H1 (cell line): Measurements from ENCODE around the gene PIGZ. TPM values are rescaled to one million over a fixed set of nuclear protein-coding genes. Genes with fewer than 3 reads are reported as not detected.

ENCODE experiments used
- CTCF ChIA-PET: fragments of 300-600 bp; sonication (Branson Sonifier 250); formaldehyde crosslinking; loops from one replicate; lab custom pipeline; 2021; ENCODE audit not compliant: partially characterized antibody; lab: Charles Lee
- POLR2A ChIA-PET: fragments of 300-600 bp; sonication (Branson Sonifier 250); formaldehyde crosslinking; loops from one replicate; lab custom pipeline; 2021; ENCODE audit warnings: inconsistent platforms; ENCODE audit not compliant: partially characterized antibody; lab: Charles Lee
- DNase-seq, 2 experiments: peaks; one replicate each; pipeline versions ENCODE4 v3.0.0 to v3.0.0-alpha.2; 2010 to 2022; ENCODE audit warnings: low spot score in 2 of 2, low read depth in 1 of 2, mixed read lengths in 1 of 2
- FAIRE-seq: peaks from 2 replicates; lab custom pipeline; 2011; peaks lifted over from hg19 to GRCh38; lab: Jason Lieb, UNC
- H2AFZ ChIP-seq: 2 replicates; pipeline ENCODE4 v1.8.1; 2012; ENCODE audit warnings: low read length, inconsistent platforms
- H2AK5ac ChIP-seq: 2 replicates; pipeline ENCODE4 v1.6.1; 2013; ENCODE audit warnings: low read depth, low read length
- H2BK120ac ChIP-seq: replicated peaks from 2 replicates; pipeline ENCODE3; 2013; ENCODE audit warnings: low read depth, low read length, inconsistent platforms
- H2BK12ac ChIP-seq: 2 replicates; pipeline ENCODE4 v1.6.1; 2013; ENCODE audit warnings: low read depth, low read length
- H2BK15ac ChIP-seq: 2 replicates; pipeline ENCODE4 v1.6.1; 2013; ENCODE audit warnings: low read length
- H2BK20ac ChIP-seq: 2 replicates; pipeline ENCODE4 v1.6.1; 2013; ENCODE audit warnings: low read length
- H2BK5ac ChIP-seq: 2 replicates; pipeline ENCODE4 v1.6.1; 2013; ENCODE audit warnings: low read depth, low read length
- H3K14ac ChIP-seq: 2 replicates; pipeline ENCODE4 v1.6.1; 2013; ENCODE audit warnings: inconsistent platforms; ENCODE audit not compliant: insufficient read length
- H3K18ac ChIP-seq: 2 replicates; pipeline ENCODE4 v1.6.1; 2013; ENCODE audit warnings: low read length; ENCODE audit errors: extremely low read depth
- H3K23ac ChIP-seq: 2 replicates; pipeline ENCODE4 v1.6.1; 2013; ENCODE audit warnings: inconsistent platforms; ENCODE audit not compliant: insufficient read length
- H3K23me2 ChIP-seq: 2 replicates; pipeline ENCODE4 v1.6.1; 2013; ENCODE audit warnings: low read depth, low read length
- H3K27ac ChIP-seq: 2 replicates; pipeline ENCODE4 v1.6.1; 2011; ENCODE audit warnings: low read depth, low read length, inconsistent platforms
- H3K27me3 ChIP-seq, 4 experiments: replicated peaks in 1 of 4; 1 replicate in 1 of 4; 2 replicates in 3 of 4; pipeline versions ENCODE4 v1.6.1 to v1.8.1; 2011 to 2013; ENCODE audit warnings: low read length in 3 of 4, mild to moderate bottlenecking in 3 of 4, inconsistent platforms in 2 of 4, mixed read lengths in 2 of 4, moderate library complexity in 1 of 4; ENCODE audit not compliant: control insufficient read depth in 3 of 4, insufficient read depth in 3 of 4; ENCODE audit errors: extremely low read depth in 1 of 4
- H3K36me3 ChIP-seq, 4 experiments: 2 replicates each; pipeline versions ENCODE4 v1.6.1 to v1.8.1; 2011 to 2013; ENCODE audit warnings: mild to moderate bottlenecking in 4 of 4, low read length in 3 of 4, moderate library complexity in 2 of 4, control low read depth in 1 of 4, inconsistent platforms in 1 of 4; ENCODE audit not compliant: insufficient read depth in 4 of 4, control insufficient read depth in 2 of 4
- H3K4ac ChIP-seq: replicated peaks from 2 replicates; pipeline ENCODE3; 2013; ENCODE audit warnings: low read length, low read depth, mixed read lengths, inconsistent platforms; ENCODE audit not compliant: insufficient read length
- H3K4me1 ChIP-seq, 4 experiments: replicated peaks in 1 of 4; 1 replicate in 1 of 4; 2 replicates in 3 of 4; pipeline versions ENCODE4 v1.6.1 to v1.8.1; 2011 to 2013; ENCODE audit warnings: low read length in 3 of 4, inconsistent platforms in 2 of 4, mixed read lengths in 1 of 4; ENCODE audit not compliant: insufficient read depth in 4 of 4, control insufficient read depth in 3 of 4
- H3K4me2 ChIP-seq, 2 experiments: 2 replicates each; pipeline versions ENCODE4 v1.6.1 to v1.8.1; 2011 to 2013; ENCODE audit warnings: low read depth in 2 of 2, low read length in 2 of 2, control low read depth in 1 of 2, inconsistent platforms in 1 of 2, mild to moderate bottlenecking in 1 of 2; ENCODE audit not compliant: insufficient read depth in 1 of 2
- H3K4me3 ChIP-seq, 4 experiments: fragments of 200-600, 300-600 bp in 1 of 4; sonication (generic), shearing (Covaris generic), sonication (Bioruptor Twin) in 1 of 4; 2 replicates each; pipeline versions ENCODE4 v1.5.1 to v1.8.1; 2011 to 2016; ENCODE audit warnings: low read length in 4 of 4, low read depth in 3 of 4, control low read depth in 2 of 4, inconsistent platforms in 2 of 4, mild to moderate bottlenecking in 2 of 4, mixed read lengths in 1 of 4, moderate library complexity in 1 of 4; ENCODE audit not compliant: insufficient read depth in 2 of 4; ENCODE audit errors: extremely low read depth in 1 of 4
- H3K56ac ChIP-seq: replicated peaks from 2 replicates; pipeline ENCODE3; 2013; ENCODE audit warnings: low read depth, mild to moderate bottlenecking, mixed read lengths, low read length, inconsistent platforms; ENCODE audit not compliant: insufficient read length
- H3K79me1 ChIP-seq: 2 replicates; pipeline ENCODE4 v1.6.1; 2013; ENCODE audit warnings: low read depth, low read length, control low read depth
- H3K79me2 ChIP-seq, 2 experiments: 2 replicates each; pipeline versions ENCODE4 v1.6.1 to v1.8.1; 2012 to 2013; ENCODE audit warnings: low read length in 2 of 2, mild to moderate bottlenecking in 2 of 2, inconsistent platforms in 1 of 2; ENCODE audit not compliant: insufficient read depth in 2 of 2, control insufficient read depth in 1 of 2
- H3K9ac ChIP-seq, 4 experiments: replicated peaks in 1 of 4; 1 replicate in 1 of 4; 2 replicates in 3 of 4; pipeline versions ENCODE4 v1.6.1 to v1.8.1; 2011 to 2013; ENCODE audit warnings: low read depth in 3 of 4, low read length in 3 of 4, control low read depth in 2 of 4, mild to moderate bottlenecking in 2 of 4, moderate library complexity in 2 of 4, inconsistent platforms in 1 of 4; ENCODE audit errors: extremely low read depth in 1 of 4
- H3K9me3 ChIP-seq, 2 experiments: 2 replicates each; pipeline versions ENCODE4 v1.6.1 to v1.8.1; 2012 to 2013; ENCODE audit warnings: mild to moderate bottlenecking in 2 of 2, moderate library complexity in 2 of 2, control low read depth in 1 of 2, inconsistent platforms in 1 of 2, low read depth in 1 of 2, low read length in 1 of 2, mixed read lengths in 1 of 2; ENCODE audit not compliant: insufficient read depth in 2 of 2
- H4K20me1 ChIP-seq, 2 experiments: replicated peaks in 1 of 2; 2 replicates each; pipeline versions ENCODE3 to v1.8.1; 2011 to 2013; ENCODE audit warnings: inconsistent platforms in 2 of 2, low read length in 2 of 2, mild to moderate bottlenecking in 1 of 2; ENCODE audit not compliant: insufficient read depth in 2 of 2, control insufficient read depth in 1 of 2
- H4K5ac ChIP-seq: 2 replicates; pipeline ENCODE4 v1.6.1; 2013; ENCODE audit warnings: low read length, low read depth, mixed read lengths, inconsistent platforms; ENCODE audit not compliant: insufficient read length
- H4K8ac ChIP-seq: 2 replicates; pipeline ENCODE4 v1.8.0; 2013; ENCODE audit warnings: mild to moderate bottlenecking, moderate library complexity, low read length, inconsistent platforms; ENCODE audit not compliant: insufficient read depth; ENCODE audit errors: extremely low read depth
- H4K91ac ChIP-seq: replicated peaks from 2 replicates; pipeline ENCODE3; 2013; ENCODE audit warnings: low read length, mixed read lengths, inconsistent platforms; ENCODE audit not compliant: insufficient read length
- CBX8 ChIP-seq: fragments of 300-800, 300-1000 bp; sonication (generic); IDR thresholded peaks from 2 replicates; pipeline ENCODE4 v1.7.1; 2016; ENCODE audit warnings: low read depth, low read length, borderline replicate concordance
- CTBP2 ChIP-seq: IDR thresholded peaks from 2 replicates; pipeline ENCODE4 v1.7.0; 2011; ENCODE audit warnings: borderline replicate concordance, mild to moderate bottlenecking, moderate library complexity, mixed read lengths, low read length; ENCODE audit not compliant: insufficient read depth, insufficient read length
- CTCF ChIP-seq, 3 experiments: IDR thresholded peaks; 1 replicate in 2 of 3; 2 replicates in 1 of 3; pipeline versions ENCODE4 v1.5.1 to v1.6.1; 2011; ENCODE audit warnings: low read length in 3 of 3, mild to moderate bottlenecking in 3 of 3, inconsistent platforms in 2 of 3, low read depth in 1 of 3, moderate library complexity in 1 of 3; ENCODE audit not compliant: insufficient read depth in 1 of 3; ENCODE audit errors: control extremely low read depth in 1 of 3
- RAD21 ChIP-seq, 2 experiments: IDR thresholded peaks in 1 of 2; conservative IDR thresholded peaks in 1 of 2; 2 replicates each; pipeline ENCODE4 v1.6.1; 2011; ENCODE audit warnings: low read depth in 2 of 2, low read length in 2 of 2, improper control_type of control experiment in 1 of 2, inconsistent platforms in 1 of 2, mild to moderate bottlenecking in 1 of 2, moderate library complexity in 1 of 2
- SIN3A ChIP-seq, 2 experiments: IDR thresholded peaks in 1 of 2; conservative IDR thresholded peaks in 1 of 2; 2 replicates each; pipeline ENCODE4 v1.6.1; 2011 to 2012; ENCODE audit warnings: low read length in 2 of 2, improper control_type of control experiment in 1 of 2, low read depth in 1 of 2, mild to moderate bottlenecking in 1 of 2
- SIX5 ChIP-seq: IDR thresholded peaks from 2 replicates; pipeline ENCODE4 v1.6.1; 2011; ENCODE audit warnings: mild to moderate bottlenecking, low read depth, low read length
- SP2 ChIP-seq: IDR thresholded peaks from 2 replicates; pipeline ENCODE4 v1.6.1; 2012; ENCODE audit warnings: mild to moderate bottlenecking, low read length, inconsistent platforms
- WGBS, 2 experiments: shearing (Covaris generic) in 1 of 2; methylation state at CpG; one replicate each; pipeline versions ENCODE4 v1.1.6 to v1.1.7; 2013 to 2015; ENCODE audit warnings: low lambda C conversion rate in 2 of 2, mixed read lengths in 2 of 2, inconsistent platforms in 1 of 2, low coverage in 1 of 2, missing lambda C conversion rate in 1 of 2; ENCODE audit not compliant: insufficient replicate concordance in 2 of 2, insufficient coverage in 1 of 2, insufficient read length in 1 of 2; ENCODE audit errors: extremely low coverage in 1 of 2, missing lambda C conversion rate in 1 of 2; 5-methylcytosine and 5-hydroxymethylcytosine counted together
- polyA plus RNA-seq, 7 experiments: library from polyadenylated mRNA; depleted of rRNA in 3 of 7; stranded (reverse) in 5 of 7; unstranded in 2 of 7; fragments of >200 nt in 5 of 7; fragments of 200-250 nt in 2 of 7; gene quantifications; 1 replicate in 5 of 7; 2 replicates in 1 of 7; 4 replicates in 1 of 7; pipeline versions ENCODE4 v1.2.1 to v1.2.3, GENCODE V29; 2011 to 2013; ENCODE audit warnings: missing spikeins in 2 of 7, mixed read lengths in 2 of 7
- total RNA-seq: library from RNA; stranded (reverse); fragmentation: NEBNext Ultra II Directional; extraction: Animal tissue kit (Norgen Biotek cat#: 25700); gene quantifications from 2 replicates; pipeline ENCODE4 v1.2.1, GENCODE V29; 2021

The PIGZ gene
- total and polyA plus RNA-seq, 2 of the 8 experiments (the other 6 are each of a cell fraction or from before 2014, with no cell fraction given), result 0.32 TPM; not detected in 1

GRCh38 chr3:196927571-196928453 is 40.8 kb downstream of the PIGZ start:
- H3K4me1 ChIP-seq, result no peaks in the 10 kb centered on the region
- DNase-seq (no peak), FAIRE-seq (no peak)
- H2BK120ac ChIP-seq, result no peak overlapping the region
- no peak overlapping the region for H4K91ac ChIP-seq
- 94% methylated on average over 7 of the region's 7 CpGs; no CpG with 5 or more reads in 1 of the 2 experiments for WGBS, 2 experiments
- H3K27me3 ChIP-seq, result no peaks in the 10 kb centered on the region
- no peak overlapping the region for H2BK20ac ChIP-seq
- no peak overlapping the region for H3K18ac ChIP-seq
- H3K4me3 ChIP-seq, result no peak overlapping the region
- CTCF ChIA-PET, result interaction anchor here (0.7 to 1.0 kb wide), 2 partner anchors 89 kb away, joined by 3 read pairs; no protein-coding TSS in a partner anchor
- H4K20me1 ChIP-seq, result peaks cover 0 to 2% of the 10 kb centered on the region in 2 experiments
- H3K9me3 ChIP-seq, result no peaks in the 10 kb centered on the region
- H3K79me1 ChIP-seq, result no peaks in the 10 kb centered on the region
- no peak overlapping the region for H3K4ac ChIP-seq
- H3K23ac ChIP-seq, result no peak overlapping the region
- H2BK15ac ChIP-seq, result no peak overlapping the region
- POLR2A ChIA-PET, result interaction anchor here (0.9 to 3.2 kb wide), 4 partner anchors 9 to 18 kb away, joined by 3 to 11 read pairs (median 3); partner anchors contain the start of gene NCBP2
- no peak overlapping the region for H4K8ac ChIP-seq
- H2AK5ac ChIP-seq, result no peak overlapping the region
- H2BK5ac ChIP-seq, result no peak overlapping the region
- no peak overlapping the region for H3K14ac ChIP-seq
- no peak overlapping the region for H2BK12ac ChIP-seq
- TF ChIP-seq SIX5 (no peak), RAD21 (IDR thresholded peaks at IDR 0.05 in 1 of 2, conservative IDR thresholded peaks at IDR 0.05 in 1 of 2; ENCODE audit: low read depth in 2 of 2, low read length in 2 of 2) (no peak), SP2 (no peak), CBX8 (no peak), SIN3A (conservative IDR thresholded peaks at IDR 0.05 in 1 of 2, IDR thresholded peaks at IDR 0.05 in 1 of 2; ENCODE audit: low read depth in 1 of 2, low read length in 2 of 2) (no peak), CTCF (IDR thresholded peaks at IDR 0.05; ENCODE audit: control extremely low read depth in 1 of 3, insufficient read depth in 1 of 3, low read depth in 1 of 3, low read length in 3 of 3) (no peak), CTBP2 (no peak)
- no peaks in the 10 kb centered on the region for H3K23me2 ChIP-seq
- H3K36me3 ChIP-seq, result peaks cover 5 to 22% (median 19%) of the 10 kb centered on the region in 4 experiments
- H3K56ac ChIP-seq, result no peak overlapping the region
- no peaks in the 10 kb centered on the region for H3K79me2 ChIP-seq
- H2AFZ ChIP-seq, result no peak overlapping the region
- no peak overlapping the region for H3K9ac ChIP-seq
- H3K27ac ChIP-seq, result no peak overlapping the region
- no peak overlapping the region for H3K4me2 ChIP-seq
- H4K5ac ChIP-seq, result no peak overlapping the region
